GM19025 (cell line): Measurements from ENCODE around the gene LTB.

Experiments used
- ATAC-seq: cut with Tn5 transposase; IDR thresholded peaks from one replicate; pipeline ENCODE4 v1.9.1; 2021; ENCODE audit warnings: mild to moderate bottlenecking, low read depth, moderate library complexity; ENCODE audit not compliant: unreplicated experiment

LTB gene, protein sequence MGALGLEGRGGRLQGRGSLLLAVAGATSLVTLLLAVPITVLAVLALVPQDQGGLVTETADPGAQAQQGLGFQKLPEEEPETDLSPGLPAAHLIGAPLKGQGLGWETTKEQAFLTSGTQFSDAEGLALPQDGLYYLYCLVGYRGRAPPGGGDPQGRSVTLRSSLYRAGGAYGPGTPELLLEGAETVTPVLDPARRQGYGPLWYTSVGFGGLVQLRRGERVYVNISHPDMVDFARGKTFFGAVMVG

DNA sequence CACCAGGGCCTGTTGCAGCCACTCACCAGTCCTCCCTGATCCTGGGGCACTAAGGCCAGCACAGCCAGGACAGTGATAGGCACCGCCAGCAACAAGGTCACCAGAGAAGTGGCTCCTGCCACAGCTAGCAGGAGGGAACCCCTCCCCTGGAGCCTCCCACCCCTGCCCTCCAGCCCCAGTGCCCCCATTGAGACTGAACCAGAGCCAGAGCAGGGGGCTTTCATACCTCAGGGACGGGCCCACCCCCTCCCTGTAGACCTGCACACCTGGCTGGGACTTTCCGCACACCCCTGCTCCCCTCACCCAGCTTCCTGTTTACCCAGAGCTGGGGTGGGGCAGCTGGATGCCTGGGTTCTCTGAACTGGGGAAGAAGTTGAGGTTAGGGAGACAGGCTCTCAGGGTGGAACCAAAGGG lies at the start of gene LTB:
LTB (minus strand) TSS at position 195 of the 414 bp plus-strand sequence; CDS start at position 188, 7 bp downstream.
- no peak for ATAC-seq

DNA sequence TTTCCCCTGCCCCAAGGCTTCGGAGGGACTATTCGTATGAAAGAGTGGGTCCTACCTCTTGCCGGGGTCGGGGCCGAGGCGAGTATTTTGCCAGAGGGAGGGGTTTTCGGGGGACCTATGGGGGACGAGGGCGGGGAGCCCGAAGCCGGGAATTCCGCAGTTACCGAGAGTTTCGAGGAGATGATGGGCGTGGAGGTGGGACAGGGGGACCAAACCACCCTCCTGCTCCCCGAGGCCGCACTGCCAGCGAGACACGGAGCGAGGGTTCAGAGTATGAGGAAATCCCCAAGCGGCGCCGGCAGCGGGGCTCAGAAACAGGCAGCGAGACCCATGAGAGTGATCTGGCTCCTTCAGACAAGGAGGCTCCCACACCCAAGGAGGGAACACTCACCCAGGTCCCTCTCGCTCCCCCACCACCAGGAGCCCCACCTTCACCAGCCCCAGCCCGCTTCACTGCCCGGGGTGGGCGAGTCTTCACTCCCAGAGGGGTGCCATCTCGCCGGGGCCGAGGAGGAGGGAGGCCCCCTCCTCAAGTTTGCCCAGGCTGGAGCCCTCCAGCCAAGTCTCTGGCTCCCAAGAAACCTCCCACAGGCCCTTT lies 49.6 kb upstream of the LTB start:
- no peak for ATAC-seq

DNA sequence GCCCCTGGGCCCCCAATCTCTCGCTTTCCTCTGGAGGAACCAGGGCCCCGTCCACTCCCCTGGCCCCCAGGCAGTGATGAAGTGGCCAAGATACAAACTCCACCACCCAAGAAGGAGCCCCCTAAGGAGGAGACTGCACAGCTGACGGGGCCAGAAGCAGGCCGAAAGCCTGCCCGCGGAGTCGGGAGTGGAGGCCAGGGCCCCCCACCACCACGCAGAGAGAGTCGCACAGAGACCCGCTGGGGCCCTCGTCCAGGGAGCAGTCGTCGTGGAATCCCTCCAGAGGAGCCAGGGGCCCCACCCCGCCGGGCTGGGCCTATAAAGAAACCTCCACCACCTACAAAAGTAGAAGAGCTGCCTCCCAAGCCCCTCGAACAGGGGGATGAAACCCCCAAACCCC lies 49.0 kb upstream of the LTB start:
- ATAC-seq, result no peak

DNA sequence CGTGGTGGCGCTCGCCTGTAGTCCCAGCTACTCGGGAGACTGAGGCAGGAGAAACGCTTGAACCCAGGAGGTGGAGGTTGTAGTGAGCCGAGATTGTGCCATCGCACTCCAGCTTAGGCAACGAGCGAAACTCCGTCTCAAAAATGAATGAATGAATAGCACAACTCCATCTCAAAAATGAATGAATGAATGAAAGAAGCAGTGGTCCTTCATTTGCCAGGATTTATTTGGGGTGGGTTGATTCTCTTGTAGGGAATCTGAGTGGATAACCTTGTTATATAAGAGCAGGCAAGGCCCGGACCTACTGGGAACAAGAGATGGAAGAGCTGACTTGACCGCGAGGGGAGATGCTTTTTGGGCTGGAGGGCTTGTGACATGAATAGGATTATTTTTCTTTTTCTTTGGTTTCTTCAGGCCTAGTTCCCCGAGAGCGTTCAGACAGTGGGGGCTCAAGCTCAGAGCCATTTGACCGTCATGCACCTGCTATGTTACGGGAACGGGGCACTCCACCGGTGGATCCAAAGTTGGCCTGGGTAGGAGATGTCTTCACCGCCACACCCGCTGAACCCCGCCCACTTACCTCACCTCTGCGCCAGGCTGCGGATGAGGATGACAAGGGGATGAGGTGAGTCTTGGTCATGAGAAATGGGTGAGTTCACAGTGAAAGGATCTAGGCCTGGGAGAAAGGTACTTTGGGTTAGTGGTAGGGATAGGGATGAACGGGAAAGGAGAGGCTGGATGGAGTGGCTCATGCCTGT lies 48.1 kb upstream of the LTB start:
- ATAC-seq, result no peak

DNA sequence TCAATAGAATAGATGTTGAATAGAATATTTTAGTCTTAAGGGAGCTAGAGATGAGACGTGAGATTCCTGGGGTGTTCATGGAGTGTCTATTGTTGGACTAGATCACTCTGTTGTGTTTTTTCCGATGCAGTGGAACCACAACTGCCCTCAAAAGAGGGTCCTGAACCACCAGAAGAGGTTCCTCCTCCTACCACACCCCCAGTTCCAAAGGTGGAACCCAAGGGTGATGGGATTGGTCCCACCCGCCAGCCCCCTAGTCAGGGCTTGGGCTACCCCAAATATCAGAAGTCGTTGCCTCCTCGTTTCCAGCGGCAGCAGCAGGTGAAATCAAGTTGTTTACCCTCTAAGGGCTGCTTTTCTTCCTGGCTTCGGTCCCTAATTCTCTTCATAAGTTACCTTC lies 46.8 kb upstream of the LTB start:
- ATAC-seq, result no peak

DNA sequence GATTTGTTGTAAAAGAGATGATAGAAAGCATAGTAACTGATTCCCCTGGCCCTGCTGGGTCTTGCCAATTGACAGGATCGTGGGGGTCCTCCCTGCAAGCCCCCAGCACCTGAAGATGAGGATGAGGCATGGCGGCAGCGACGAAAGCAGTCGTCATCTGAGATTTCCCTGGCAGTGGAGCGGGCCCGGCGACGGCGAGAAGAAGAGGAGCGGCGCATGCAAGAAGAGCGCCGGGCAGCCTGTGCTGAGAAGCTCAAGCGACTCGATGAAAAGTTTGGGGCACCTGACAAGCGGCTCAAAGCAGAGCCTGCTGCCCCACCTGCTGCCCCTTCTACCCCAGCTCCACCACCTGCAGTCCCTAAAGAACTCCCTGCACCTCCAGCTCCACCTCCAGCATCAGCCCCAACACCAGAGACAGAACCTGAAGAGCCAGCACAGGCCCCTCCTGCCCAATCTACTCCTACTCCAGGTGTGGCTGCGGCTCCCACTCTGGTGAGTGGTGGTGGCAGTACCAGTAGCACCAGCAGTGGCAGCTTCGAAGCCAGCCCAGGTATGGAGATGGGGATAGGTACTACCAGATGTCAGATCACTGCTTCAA lies 45.6 kb upstream of the LTB start:
- ATAC-seq, result no peak

DNA sequence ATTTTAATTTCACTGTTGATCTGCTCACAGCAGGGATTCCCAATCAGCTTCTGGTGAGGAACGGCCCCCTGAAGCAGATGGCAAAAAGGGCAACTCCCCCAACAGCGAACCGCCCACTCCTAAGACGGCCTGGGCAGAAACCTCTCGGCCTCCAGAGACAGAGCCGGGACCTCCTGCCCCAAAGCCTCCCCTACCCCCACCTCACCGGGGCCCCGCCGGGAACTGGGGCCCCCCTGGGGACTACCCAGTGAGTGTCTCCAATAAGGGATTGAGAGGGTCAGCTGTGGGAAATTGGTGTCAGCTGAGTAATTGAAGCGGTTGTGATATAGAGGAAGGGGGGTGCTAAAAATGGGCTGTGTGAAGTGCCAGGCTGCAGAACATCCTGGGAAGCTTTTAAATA lies 44.7 kb upstream of the LTB start:
- no peak for ATAC-seq

DNA sequence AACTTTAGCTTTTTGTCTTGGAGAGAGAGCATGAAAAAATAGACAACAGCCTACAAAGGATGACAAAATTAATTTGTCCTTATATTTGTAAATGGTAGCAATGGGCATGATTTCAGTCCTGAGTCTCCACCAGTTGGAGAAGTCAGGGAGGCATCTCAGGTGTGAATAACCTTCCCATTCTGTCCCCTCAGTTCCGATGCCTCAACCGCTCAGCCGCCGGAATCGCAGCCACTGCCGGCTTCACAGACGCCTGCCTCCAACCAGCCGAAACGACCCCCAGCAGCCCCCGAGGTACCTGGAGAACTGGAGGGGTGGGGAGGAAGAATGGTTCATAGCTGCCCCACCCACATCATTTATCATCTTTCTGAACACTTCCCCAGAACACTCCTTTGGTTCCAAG lies 41.8 kb upstream of the LTB start:
- ATAC-seq, result no peak

DNA sequence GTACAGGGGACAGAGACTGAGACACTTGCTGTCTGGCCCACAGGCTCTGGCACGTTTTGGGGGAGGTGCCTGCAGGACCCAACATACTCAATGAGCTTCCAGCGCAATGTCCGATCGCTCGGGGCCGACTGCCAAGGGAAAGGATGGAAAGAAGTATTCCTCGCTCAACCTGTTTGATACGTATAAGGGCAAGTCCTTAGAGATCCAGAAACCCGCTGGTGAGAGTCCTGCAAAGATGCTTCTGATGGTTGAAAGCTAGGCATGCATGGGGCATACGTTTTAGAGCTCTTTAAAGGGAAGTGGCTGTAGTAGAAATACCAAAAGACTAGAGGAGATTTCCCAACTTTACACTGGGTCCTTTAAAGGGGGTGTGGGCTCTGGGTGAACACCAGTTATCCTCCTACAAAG lies 40.5 kb upstream of the LTB start:
- no peak for ATAC-seq

DNA sequence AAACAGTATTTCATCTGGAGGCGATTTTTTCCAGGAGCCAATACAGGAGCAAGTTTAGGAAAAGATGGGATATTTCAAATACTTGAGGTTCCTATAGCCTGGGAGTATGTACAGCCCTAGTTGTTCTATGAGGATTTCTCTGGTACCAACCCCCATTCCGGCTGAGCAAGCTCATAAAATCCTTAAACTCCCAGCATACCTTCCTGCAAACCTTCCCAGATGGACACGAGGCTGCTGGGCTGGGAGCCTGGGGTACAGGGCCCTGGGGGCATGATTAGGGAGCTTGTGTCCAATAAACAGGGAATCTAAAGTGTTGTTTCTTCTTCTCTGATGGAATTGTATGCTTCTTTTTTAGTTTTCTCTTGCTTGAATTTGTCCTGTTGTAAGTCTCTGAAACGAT lies 39.8 kb upstream of the LTB start:
- ATAC-seq, result no peak

DNA sequence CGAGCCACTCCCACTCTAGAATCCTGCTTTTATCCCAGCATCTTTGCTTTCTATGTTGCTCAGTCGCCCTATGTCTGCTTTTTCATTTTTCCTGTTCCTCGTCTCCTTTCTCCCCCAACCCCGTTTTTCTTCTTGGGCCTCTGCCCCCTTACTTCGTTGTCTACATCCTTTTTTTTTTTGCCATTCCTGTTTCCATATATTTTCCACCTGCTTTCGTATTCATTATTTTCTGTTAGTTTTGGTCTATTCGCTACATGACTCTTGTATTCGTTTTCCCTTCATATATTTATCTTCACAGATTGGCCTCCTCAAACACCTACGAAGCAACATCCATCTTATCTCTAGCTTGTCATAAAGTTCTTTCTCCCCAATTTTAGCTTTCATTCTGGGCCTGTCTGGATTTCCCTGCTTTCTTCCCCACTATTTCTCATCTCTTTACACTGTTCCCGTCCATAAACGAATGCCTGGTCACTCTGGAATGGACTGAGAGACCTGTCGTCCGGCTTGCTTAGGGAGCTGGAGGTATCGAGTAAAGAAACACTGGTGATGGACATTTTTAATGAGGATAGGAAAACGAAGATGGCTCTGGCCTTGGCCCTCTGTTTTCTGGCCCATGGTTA lies 39.2 kb upstream of the LTB start:
- no peak for ATAC-seq

DNA sequence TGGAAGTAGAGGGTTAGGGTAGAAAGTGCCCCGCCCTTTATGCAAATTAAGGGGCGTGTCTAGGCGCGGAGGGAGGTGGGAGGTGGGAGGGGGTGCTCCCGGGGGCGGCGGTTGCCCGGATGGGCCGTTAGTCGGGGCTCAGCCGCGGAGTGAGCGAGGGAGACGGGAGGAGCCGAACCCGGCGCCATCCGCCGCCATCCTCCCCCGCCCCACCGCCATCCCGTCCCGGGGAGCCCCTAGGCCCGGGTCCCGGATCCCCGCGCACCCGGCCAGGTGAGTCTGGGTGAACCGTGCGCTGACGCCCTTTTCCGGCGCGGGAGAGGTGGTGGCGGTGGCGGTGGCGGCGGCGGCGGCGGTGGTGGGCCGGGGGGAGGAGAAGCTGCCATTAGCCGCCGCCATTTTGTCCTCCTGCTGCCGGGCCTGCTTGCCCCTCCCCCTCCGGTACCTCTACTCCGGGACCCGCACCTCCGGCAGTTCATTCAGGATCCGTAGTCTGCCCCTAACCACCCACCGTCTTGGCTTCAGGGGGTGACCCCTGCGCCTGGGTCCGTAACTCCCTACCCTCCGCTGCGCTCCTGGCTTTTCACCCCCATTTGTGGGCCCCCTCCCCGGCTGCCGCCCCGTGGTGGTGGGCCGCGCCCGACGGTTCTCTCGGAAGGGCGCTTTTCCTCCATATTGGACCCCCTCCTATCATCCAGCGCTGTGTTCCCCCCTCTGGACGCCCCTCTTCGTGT lies 38.5 kb upstream of the LTB start, which contains the start of gene PRRC2A:
PRRC2A (plus strand) TSS at position 130 of the 734 bp plus-strand sequence. CDS start 2,075 bp downstream, outside the sequence.
- ATAC-seq, result peak; percentile 56

DNA sequence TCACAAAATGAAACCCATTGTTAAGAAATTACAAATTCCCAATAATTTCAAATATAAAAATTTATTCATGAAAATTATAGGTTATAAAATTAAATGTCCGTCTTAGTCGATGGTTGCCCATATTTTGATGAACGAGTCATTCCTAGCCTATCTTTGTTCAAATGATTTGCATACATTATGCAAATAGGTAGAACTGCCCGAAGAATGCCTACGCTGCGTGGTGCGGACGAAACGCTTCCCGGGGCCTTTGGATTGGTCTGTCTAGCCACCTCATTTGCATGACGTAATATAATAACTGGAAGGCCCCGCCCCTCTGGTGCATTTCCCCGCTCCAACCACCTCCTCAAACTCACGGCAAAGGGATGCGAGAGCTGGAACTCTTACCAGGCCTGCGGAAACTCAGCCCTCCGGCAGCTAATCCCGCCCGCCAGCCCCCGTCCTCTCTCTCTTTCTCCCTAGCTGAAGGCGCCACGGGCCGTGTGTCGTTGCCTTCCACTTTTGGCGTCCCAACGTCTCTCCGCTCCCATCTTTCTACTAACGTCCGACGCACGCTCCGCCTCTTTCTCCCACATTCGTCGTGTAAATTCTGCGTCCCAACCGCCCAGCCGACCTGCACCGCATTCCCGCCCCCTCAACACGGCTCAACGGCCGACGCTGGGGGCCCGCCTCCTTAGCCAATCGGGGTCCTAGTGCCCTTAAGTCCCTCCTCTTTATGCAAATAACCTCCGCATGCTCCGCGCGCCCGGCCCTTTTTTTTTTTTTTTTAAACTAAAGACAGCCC lies 37.8 kb upstream of the LTB start:
- peak; percentile 77 for ATAC-seq

DNA sequence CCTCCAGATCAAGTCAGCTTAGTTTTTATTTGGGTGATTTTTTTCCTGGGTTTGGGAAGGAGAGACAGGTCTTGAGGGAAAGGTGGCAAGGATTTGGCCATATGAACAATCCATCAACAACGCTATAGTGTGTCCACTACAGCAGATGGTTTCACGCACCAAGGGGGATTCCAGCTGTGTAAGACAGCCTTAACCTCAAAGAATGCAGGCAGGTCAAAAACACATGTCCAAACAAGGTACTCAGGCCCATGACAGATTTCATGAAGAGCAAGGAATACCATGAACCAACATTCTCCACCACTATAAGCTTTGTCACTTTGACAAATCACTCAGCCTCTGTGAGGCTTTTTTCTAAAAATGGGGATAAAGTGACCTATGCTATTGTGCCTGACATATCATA lies 34.8 kb upstream of the LTB start:
- no peak for ATAC-seq

DNA sequence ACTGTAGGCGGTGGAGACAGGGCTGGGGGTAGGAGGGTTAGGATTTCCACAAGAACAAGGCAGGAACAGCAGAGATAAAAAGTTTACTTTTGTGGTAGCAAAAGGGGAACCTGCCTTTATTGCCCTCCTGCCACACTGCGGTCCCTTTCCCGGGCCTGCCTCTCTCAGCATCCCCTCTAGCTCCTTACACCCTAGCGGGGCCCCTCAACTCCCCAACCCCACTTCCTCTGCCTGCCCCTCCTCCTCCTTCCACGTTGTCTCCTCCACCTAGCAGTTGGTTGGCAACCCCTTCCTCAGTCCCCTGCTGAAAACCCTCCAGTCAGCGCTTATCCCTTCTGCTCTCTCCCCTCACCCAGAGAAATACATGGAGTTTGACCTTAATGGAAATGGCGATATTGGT lies 33.5 kb upstream of the LTB start:
- ATAC-seq, result no peak

DNA sequence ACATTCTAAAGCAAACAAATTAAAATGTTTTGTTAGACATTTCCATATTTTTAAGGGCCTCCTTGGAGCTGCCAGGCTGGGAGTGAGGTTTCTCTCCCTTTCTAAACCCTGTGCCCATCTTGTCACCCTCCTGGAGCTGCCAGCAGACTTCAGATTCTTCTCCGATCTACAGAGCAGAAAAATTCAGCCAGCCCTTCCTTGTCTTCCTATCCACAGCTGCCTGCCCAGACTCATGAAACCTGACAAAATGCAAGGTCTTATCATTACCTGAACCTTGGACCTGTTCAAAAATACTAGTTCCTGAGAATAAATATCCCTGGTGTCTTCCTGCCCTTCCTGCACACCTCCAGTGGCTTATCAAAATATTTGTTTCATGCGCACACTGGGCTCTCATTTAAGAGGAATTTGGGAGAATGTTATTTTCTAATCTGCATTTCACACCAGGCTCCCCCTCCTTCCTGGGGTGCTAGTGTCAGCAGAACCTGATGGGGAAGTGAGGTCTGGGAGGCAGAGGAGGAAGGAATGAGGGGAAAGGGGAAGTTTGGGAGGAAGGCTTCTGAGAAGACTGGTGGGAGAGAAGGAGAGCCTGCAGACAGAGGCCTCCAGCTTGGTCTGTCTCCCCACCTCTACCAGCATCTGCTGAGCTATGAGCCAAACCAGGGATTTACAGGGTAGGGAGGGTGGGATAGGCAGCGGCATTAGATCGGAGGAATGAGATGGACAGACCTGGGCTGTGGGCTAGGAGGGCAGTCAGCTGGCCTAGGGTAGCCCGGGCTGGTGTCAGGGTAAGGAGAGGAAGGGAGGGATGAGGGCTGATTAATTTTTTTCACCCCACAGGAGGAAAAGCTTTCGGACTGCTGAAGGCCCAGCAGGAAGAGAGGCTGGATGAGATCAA lies 32.7 kb upstream of the LTB start, which contains the start of gene AIF1:
AIF1 (plus strand) TSS at position 551 of the 895 bp plus-strand sequence; CDS start at position 647, 96 bp downstream.
- no peak for ATAC-seq

DNA sequence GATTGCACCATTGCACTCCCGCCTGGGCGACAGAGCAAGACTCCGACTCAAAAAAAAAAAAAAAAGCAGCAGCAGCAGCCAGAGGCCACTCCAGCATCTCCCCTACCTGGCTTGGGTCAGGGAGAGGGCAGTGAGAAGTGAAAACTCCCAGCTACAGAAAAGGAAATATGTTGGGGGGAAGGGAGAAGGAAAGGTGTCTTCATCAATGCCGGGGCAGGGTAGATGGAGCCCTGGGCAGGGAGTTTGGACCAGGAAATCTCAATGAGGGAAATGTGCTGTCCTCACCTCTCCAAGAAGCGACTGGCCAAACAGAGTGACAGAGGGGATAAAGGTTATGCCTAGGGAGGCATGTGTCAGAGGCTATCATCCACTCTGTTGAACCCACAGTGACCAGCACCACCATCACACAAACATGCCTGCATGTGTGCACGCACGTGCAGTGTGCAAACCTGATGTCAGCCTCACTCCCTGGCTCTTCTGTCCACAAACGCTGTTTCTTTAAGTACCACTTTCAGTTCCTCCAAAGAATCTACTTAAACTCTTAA lies 31.9 kb upstream of the LTB start:
- no peak for ATAC-seq

DNA sequence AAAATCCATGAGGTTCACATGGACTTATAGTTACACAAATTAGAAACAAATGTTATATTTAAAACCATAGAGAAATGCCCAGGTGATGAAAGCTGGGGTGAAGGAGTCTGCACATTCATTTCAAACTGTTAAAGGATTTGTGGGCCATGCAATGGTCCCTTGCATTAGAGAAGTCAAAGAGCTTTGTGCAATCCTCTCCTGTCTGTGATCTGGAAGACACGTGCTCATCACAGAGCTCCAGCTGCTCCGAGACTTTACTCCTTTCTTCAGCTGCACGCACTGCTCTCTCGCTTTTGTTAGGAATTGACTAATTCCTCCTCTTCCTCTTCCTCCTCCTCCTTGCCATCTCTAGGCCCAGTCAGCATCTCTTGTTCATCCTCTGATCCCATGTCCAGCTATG lies 28.7 kb upstream of the LTB start:
- ATAC-seq, result no peak
